NCI-H524 treated with DMSO at 0.1 percent for 48 hours (cell line): ENCODE data around the gene RAB3B.
"Not testable (repeated sequence)": the region's sequence is repeated elsewhere in the genome, so short reads cannot be mapped to it uniquely, and the experiment has no call there.

ENCODE experiments used
- DNase-seq: peaks from one replicate; lab custom pipeline; 2025; lab: John Stamatoyannopoulos, UW

The RAB3B gene

DNA sequence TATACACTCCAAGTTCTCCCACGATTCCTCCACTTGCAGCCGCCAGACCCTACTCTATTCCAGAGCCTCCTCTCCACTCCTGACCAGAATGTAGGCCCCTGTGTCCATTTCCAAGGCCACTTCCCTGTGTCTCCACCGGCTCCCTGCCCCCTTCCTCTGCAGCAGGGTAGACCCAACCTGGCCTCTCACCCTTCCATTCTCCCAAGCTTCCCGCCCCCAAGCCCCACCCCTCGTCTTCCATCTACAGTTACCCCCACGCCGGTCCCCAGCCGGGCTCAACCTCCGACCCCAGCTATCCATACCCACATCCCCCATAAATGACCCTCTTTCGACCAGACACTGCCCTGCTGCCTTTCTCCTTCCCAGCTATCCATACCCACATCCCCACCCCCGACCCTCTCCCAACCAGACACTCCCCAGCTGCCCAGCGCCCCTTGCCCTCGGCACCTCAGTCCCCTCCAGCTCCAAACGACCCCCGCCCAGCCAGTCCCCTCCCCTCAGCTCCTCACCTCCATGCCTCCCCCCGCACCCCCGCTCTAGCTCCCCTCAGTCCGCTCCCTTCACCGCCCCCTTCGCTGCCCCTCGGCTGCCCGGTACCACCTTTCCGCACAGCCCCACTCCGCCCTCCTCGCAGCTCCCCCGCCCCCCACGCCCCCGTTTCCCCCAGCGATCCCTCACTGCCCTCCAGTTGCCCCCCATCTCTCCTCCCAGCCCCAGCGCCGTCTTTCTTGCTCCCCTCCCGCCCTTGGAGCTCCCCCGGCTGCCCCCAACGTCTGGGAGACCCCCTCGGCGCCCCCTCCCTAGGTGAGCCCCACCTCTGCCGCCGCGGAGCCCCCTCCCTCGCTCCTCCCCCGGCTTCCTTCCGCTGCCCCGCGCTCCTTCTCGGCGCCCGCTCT is 670 bp downstream of the RAB3B start:
- DNase-seq: no peak

DNA sequence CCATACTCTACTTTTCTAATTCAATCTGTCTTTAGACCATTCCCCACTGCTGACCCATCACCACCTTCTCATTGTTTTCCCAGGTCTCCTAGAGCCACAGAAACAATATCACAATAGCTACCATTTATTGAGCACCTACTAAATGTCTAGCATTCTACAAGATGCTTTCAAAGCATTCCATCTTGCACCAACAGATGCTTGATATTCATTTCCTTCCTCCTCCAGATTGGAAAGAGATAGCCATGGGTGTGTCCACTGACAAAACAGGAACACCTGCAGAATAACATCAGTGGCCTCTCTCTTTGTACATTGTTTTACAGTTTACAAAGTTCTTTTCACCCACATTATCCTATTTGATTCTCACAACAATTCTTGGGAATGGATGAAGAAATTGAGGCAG is 2.2 kb downstream of the RAB3B start:
- DNase-seq: no peak

DNA sequence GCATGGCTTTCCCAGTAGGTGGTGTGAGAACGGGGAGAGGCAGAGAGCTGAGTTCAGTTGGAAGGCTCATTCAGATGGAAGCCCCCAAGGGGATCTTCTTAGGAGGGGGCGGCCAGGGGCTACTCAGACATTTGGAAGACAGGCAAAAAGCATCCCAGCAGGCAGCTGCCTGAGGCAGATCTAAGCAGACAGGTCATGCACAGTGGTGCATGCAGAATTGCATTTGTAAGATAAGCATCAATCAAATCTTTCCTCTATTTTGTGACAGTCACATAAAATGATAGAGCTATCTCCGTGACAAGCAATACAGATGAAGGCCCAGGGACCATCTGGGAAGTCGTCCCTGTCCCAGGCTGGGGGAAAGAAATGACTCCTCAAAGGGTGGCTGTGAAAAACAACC is 3.8 kb downstream of the RAB3B start:
- DNase-seq: no peak

DNA sequence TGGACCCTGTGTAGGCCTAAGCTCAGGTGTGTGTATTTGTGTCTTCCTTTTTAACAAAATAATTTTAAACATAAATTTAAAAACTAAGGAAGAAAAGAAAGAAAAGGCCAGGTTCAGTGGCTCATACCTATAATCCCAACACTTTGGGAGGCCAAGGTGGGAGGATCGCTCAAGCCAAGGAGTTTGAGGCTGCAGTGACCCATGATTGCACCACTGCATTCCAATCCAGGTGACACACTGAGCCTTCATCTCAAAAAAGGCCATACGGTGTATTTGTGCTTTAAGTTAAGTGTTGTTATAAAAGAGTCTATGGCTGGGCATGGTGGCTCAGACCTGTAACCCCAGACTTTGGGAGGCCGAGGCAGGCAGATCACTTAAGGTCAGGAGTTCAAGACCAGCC is 8.3 kb downstream of the RAB3B start:
- no peak for DNase-seq

DNA sequence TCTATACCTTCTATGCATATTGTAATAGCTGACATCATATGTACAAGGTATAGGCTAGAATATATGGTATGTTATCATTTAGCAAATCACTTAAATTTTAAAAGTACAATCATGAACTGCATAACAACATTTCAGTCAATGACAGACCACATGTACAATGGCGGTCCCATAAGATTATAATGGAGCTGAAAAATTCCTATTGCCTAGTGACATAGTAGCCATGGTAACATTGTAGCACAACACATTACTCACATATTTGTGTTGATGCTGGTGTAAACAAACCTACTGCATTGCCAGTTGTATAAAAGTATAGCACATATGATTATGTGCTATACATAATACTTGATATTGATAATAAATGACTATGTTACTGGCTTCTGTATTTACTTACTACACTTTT is 8.9 kb downstream of the RAB3B start:
- DNase-seq: no peak

DNA sequence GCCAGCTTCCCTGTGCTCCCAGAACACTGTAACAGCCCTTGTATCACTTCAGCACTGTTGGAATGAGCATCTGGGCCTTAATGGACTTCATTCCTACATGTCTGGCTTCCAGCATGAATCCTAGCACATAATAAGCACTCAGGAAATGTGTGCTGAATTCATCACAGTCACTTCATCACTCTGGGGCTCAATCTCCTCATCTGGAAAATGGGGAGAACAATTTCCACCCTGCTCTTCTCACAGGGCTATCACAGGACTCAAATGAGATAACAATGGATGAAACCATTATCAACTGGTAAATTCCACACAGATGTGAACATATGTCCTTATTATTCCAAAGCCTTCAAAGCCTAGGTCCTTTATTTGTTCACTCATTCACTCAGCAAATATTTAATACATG is 12.4 kb downstream of the RAB3B start:
- DNase-seq: no peak

DNA sequence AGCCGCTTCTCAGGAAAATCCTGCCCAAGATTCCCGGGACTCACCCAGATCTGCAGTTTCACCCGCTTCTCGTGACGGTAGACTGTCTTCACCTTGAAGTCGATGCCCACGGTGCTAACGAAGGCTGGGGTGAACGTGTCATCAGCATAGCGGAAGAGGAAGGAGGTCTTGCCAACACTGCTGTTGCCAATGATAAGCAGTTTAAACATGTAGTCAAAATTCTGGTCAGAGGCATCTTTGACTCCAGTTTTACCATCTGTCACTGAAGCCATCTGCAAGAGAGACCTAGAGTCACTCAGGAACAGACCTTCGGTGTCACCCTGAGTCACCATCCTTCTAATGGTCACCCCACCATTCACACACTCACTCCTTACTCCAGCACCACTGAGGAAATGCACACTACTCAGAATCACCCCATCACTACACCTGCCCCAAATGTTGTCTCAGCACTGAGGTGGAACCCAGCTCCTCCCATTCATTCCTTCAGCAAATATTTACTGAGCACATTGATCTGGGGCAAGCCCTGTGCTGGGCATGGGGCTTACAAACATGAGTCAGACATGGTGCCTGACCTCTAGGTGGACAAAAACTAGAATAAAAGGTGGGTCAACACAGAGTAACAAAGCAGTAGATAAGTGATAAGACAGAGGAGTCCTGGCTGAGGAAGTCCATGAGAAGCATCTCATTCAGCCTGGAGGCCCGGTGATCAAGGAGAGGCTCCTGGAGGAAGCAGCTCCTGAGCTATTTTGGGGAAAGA is 13.5 kb downstream of the RAB3B start:
- DNase-seq: no peak

DNA sequence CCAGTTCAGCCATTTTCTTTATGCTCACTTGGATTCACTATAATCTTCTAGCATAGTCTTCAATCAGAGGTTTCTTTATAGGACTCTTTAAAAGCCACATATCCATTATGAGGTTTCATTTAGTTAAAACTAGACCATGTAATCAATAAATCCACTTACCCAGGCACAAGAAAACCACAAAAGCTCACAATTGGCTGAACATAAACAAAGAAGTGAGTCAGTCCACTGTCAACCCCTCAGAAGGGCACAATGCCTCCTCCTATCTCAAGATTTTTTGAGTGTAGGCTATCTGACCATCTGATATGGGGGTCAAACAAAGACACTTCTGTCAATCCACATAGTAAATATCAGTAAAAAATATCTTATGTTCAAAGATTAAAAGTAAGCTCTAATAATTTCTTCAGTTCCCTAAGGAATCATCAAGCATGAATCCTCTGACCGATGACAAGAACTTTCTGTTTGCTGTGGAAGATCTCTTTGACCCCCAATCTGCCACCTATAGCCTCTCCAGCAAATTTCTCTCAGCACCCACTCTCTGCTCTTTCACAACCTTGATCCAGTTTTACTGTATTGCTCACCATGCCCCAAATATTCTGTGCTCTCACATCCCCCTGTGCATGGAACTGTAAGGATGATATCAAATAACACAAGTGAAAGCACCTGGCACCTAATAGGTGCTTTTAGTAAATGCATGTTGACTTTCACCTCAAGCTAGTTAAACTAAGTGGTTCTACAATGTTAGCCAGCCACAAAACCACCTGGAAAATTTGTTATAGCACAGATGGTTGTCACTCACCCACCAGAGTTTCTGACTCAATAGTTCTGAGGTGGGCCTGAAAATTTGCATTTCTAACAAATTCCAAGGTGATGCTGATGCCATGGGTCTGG is 16.7 kb downstream of the RAB3B start:
- no peak for DNase-seq

DNA sequence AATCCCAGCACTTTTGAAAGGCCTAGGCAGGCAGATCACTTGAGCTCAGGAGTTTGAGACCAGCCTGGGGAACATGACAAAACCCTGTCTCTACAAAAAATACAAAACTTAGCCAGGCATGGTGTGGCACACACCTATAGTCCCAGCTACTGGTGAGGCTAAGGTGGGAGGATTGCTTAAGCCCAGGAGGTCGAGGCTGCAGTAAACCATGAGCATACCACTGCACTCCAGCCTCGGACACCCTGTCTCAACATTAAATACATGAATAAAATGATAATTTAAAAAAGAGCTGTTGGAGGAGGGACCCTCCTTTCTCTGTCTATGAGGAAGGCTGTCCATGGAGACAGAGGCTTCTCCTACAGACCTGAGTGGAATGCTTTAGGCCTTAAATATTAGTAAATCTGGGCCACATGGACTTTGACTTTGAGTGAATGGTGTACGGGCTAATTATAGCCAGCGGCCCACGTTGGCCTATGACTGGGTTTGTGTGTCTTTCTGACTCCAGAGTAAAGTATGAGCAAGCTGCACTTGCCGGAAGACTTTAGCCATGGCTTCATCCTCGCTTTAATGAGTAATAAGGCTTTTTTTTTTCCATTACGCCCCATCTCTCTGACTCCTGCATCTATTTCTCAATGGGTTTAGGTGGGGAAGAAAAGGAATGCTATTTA is 21.3 kb downstream of the RAB3B start:
- no peak for DNase-seq

DNA sequence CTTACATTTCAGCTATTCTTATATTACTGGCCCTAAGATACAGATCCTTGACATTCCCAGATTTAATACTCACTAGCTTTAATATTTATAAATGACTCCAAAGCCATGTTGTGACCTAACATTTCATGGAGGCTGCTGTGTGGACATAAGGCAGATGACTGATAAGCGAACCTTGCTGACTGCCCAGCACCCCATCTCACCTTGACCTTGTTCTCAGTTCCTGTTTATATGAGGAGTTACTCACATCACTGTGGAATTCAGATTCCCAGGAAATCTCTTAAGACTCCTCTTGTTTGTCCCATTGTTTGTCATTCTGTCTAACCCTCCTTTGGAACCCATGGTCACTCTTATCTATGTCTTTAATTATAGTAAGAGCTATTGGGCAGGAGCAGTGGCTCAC is 21.9 kb downstream of the RAB3B start:
- no peak for DNase-seq

DNA sequence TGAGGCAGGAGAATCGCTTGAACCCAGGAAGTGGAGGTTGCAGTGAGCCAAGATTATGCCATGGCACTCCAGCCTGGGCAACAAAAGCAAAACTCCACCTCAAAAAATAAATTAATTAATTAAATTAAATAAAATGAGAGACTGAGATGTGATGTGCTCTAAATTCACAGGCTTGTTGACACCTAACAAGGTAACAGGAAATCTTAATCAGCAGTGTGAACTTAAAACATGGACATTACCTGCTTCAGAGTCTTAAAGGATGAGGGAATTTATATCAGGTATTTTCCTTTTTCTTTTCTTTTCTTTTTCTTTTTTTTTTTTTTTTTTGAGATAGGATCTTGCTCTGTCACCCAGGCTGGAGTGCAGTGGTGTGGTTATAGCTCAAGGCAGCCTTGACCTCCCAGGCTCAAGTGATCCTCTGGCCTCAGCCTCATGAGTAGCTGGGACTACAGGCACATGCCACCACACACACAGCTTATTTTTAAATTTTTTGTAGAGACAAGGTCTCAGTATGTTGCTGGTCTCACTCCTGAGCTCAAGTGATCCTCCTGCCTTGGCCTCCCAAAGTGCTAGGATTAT is 23.2 kb downstream of the RAB3B start:
- not testable (repeated sequence) for DNase-seq

DNA sequence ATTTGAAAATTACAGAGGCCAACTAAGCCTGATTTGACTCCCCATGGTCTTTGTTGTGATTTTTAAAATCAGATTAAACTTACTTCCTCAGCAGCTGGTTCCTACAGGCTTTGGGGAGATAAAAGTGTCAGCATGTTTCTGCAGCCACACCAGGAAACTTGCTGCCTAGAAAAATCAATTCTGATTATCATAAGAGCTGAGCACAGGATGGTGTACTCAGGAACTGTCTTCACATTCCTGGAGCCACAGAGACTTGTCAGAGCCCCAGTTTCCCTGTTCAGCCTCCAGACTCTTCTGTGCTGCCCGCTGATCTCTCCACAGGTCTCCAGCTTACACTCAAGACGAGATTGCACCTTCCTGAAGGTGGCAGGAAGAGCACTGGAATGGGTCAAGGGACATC is 23.9 kb downstream of the RAB3B start:
- no peak for DNase-seq

DNA sequence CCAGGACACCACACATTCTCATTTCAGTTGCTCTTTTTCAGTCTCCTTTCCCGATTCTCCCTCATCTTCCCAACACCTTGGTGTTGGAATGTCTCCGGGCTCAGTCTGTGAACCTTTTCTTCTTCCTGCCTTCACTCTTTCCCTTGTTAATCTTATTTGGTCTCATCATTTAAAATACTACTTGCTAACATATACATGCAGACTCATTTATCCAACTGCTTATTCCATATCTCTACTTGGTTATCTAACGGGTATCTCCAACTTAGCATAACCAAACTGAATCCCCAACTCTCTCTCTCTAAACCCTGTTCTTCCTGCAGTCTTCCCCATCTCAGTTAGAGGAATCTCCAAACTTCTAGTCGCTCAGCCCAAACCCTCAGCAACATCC is 26.2 kb downstream of the RAB3B start:
- no peak for DNase-seq

DNA sequence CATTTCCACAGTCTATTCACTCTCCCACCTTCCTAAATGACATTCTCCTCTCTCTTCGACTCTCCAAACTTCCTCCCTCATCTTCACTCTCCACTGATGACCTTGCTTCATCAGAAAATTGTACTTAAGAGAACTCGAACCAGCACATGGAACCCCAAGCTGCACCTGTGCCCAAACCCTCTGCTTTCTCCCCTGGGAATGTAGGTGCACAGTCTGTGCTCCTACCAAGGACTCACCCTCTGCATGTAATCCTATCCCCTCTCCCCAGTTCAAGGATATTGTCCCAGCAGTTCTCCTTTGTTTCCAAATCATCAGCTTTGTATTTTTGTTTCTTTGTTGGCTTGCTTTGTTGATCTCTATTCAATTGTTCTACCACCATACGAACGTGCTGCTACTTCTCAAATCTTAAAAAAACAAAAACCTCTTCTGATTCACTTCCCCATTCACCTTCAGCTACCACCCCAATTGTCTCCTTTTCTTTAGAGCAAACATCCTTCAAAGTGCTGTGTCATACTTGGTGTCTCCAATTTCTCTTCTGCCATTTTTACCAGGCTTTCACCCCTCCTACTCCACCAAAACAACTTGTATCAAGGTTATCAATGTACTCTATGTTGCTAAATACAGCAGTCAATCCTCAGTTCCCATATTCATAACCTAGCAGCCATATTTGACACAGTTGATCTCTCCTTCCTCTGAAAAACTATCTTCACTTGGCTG is 26.8 kb downstream of the RAB3B start:
- no peak for DNase-seq

DNA sequence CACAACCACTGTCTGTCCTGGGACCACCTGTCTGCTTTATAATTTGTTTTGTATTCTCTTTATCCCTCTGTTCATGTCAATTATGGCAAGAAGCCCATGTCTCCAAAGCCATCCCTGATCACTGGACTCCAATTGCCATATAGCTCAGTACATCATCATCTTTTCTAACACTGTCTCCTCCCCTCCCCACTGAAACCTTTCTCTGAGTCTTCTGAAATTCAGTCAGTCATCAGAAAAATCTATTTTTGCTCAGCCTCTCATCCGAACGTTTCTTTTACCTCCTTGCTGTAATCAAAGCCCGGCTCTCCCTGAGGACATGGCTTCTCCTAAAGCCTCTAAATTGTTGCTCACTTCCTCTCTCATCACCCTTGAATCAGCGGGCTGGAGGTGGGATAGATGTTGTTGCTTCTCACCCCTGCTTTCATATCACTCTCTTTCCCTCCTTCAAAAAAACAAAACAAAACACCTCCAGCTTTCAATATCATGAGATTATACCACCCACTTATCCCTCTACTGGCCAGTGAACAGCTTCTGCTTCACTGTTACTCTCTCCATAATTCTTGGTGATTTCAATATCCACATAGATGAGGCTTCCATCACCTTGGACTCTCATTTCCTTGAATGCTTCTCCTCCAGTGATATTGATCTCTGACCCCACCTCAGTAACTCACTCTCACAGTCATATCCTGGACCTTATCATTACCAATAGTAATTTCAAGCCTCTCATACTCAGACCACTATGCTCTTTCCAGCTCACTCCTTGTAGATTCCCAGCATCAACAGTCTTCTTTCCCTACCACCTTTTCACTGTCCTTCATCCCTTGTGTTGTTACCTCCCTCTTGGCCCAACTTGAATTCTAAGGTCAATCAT is 27.8 kb downstream of the RAB3B start:
- DNase-seq: no peak

DNA sequence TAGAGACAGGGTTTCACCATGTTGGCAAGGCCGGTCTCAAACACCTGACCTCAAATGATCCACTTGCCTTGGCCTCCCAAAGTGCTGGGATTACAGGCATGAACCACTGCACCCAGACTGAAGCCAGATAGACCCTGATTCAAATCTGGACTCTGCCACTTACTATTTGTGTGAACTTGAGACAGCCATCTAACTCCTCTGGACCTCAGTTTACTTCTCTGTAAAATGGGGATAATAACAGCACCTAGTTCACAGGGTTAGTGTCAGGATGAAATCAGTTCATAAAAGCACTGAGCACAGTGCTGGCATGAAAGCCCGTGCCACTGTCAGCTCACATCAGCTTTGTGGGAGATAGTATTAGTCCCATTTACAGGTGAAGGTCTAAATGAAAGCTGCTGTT is 28.5 kb downstream of the RAB3B start:
- DNase-seq: no peak

DNA sequence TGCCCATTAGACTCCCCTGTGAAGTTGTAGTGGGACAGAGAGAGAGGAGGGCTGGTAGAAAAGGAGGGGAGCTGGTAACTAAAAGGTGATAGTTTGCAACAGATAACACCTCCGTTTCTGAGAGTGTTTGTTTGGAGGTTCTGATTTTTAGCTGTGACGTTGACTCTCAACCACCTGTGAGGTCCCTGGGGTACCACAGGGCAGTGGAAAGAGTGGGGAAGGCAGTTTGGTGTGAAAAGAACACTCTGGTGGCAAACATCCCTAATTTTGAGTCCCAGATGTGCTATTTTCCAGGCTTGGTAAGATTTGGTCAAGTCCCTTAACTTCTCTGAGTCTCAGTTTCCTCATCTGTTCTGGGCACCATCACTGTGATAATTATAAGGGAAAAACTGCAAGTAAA is 29.3 kb downstream of the RAB3B start:
- DNase-seq: no peak

DNA sequence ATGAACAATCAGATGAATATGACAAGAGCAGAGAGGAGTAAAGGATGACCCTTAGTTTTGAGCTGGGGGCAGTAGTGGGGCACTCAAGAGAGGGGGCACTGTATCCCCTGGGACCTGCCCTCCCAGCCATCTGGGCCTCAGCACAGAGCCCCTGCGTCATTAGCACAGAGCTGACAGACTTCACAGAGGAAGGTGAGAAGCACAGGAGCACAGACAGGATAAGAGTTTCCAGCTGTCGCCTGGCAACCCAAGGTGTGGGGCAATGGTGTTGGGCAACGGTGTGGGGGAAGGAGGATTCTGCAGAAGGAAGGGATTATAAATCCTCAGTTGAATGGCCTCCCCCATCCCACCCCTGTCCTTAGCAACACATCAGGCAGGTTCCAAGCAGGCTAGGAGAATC is 30.2 kb downstream of the RAB3B start:
- peak; percentile 74 for DNase-seq

DNA sequence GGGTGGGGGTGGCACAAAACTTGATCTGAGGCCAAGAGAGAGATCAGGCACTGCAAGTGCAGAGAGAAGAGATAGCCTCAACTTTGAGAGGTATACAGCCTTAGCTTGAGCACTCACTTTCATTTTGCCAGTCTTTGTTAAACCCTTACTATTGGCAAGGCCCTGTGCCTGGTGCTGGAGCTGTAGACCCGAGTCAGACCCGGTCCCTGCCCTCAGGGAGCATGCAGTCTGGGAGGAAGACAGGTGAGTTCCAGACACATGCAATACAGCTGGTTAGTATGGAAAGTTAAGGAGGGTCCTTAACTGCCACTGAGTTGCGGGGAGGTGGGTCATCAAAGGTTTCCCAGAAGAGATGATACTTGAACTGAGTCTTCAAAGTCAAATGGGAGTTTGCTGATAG is 31.7 kb downstream of the RAB3B start:
- no peak for DNase-seq

DNA sequence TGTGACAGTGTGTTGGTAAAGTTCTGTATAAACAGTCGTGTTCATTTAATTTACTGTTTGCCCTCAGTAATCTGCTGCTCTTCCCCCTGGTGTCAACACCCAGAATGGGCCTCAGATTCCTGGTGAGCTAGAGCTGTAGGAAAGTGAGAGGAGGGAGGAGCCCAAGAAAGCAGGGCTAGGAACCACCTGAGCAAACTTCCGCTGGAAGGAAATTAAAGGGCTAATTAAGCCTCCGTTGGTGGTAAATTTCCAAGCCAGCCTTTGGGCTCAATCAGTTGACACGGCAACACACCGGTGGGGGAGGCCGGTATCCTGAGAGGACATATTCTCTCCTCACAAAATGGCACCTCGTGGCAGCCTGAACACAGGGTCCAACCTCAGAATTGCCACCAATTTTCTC is 32.9 kb downstream of the RAB3B start:
- no peak for DNase-seq
